Body of pancreas (tissue), 4 donors: ENCODE data around the gene MKX.

Experiments used
- POLR2A ChIP-seq, 3 donors: fragments of 450-650 bp; IDR thresholded peaks; one replicate each; pipeline ENCODE4 v1.6.1; 2016; ENCODE audit warnings: antibody characterized with exemption in 3 of 3, mild to moderate bottlenecking in 2 of 3
- TF ChIP-seq, protein P1 (sequence below), 7 experiments: fragments of 450-650 bp in 4 of 7; fragments of 200-600 bp in 3 of 7; sonication (generic) in 3 of 7; IDR thresholded peaks; one replicate each; pipeline ENCODE4 v1.5.1; 2016 to 2019; ENCODE audit warnings: antibody characterized with exemption in 7 of 7

DNA sequence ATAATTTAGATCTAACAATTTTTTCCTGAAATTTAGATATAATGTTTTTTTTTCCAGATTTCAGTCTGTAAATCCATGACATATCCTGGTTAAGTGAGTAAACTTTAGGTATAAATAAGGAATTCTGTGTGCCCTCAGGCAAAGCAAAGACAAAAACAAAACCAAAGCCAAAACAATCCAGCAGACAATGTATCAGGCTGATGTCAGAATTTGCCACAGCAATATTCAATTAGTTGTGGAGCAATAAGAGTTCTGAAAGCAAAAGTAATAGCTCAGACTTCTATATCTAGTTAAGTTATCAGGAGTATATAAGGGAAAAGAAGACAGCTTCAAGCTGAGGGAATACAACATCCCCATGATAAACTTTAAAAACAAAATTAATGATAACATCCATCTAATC, 82.0 kb downstream of the MKX start:
- TF ChIP-seq, protein P1, sequence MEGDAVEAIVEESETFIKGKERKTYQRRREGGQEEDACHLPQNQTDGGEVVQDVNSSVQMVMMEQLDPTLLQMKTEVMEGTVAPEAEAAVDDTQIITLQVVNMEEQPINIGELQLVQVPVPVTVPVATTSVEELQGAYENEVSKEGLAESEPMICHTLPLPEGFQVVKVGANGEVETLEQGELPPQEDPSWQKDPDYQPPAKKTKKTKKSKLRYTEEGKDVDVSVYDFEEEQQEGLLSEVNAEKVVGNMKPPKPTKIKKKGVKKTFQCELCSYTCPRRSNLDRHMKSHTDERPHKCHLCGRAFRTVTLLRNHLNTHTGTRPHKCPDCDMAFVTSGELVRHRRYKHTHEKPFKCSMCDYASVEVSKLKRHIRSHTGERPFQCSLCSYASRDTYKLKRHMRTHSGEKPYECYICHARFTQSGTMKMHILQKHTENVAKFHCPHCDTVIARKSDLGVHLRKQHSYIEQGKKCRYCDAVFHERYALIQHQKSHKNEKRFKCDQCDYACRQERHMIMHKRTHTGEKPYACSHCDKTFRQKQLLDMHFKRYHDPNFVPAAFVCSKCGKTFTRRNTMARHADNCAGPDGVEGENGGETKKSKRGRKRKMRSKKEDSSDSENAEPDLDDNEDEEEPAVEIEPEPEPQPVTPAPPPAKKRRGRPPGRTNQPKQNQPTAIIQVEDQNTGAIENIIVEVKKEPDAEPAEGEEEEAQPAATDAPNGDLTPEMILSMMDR (IDR thresholded peaks at IDR 0.05), result no peak
- TF ChIP-seq POLR2A (IDR thresholded peaks at IDR 0.05), result no peak
